ENCODE data around the gene CUL9.

- TF ChIP-seq CTCF (conservative IDR thresholded peaks at IDR 0.05 in 1 of 2, IDR thresholded peaks at IDR 0.05 in 1 of 2; ENCODE audit: low read depth in 1 of 2, low read length in 2 of 2) (no peak), EZH2 (IDR thresholded peaks at IDR 0.05; ENCODE audit: low read length, missing control alignments) (no peak)
Observed at GRCh38 chr6:43231053-43231452, 49.1 kb downstream of the CUL9 start.

Measured in fibroblast of lung (primary cell).